OCI-LY7 (cell line): Measurements from ENCODE around the gene CALU. TPM values are rescaled to one million over a fixed set of nuclear protein-coding genes. Genes with fewer than 3 reads are reported as not detected.

ENCODE experiments used
- BruUV-seq: library from RNA; stranded (reverse); fragments of 400-500 nt; replicated peaks from 2 replicates; lab custom pipeline; 2021; lab: Mats Ljungman, UMichigan
- CTCF ChIA-PET: fragments of 300-600 bp; sonication (Branson Sonifier 250); formaldehyde crosslinking; loops from one replicate; lab custom pipeline; 2022; ENCODE audit warnings: antibody characterized with exemption; ENCODE audit not compliant: unreplicated experiment; lab: Charles Lee
- POLR2A ChIA-PET: fragments of 300-600 bp; sonication (Branson Sonifier 250); formaldehyde crosslinking; loops from one replicate; lab custom pipeline; 2022; ENCODE audit warnings: antibody characterized with exemption; lab: Charles Lee
- DNase-seq: peaks from one replicate; pipeline ENCODE4 v3.0.0-alpha.2; 2015; ENCODE audit warnings: low spot score
- H2AFZ ChIP-seq: fragments of 200-600 bp; sonication (generic), shearing (Covaris generic); 2 replicates; pipeline ENCODE4 v1.6.1; 2014; ENCODE audit warnings: mild to moderate bottlenecking, antibody characterized with exemption, low read length, moderate library complexity
- H3K27ac ChIP-seq: fragments of 200-600 bp; sonication (generic); 2 replicates; pipeline ENCODE4 v1.5.1; 2014; ENCODE audit warnings: mixed run types, low read depth, mild to moderate bottlenecking, moderate library complexity, low read length, inconsistent platforms; ENCODE audit not compliant: poor library complexity, severe bottlenecking
- H3K36me3 ChIP-seq: fragments of 200-600 bp; sonication (generic); 2 replicates; pipeline ENCODE4 v1.6.1; 2014; ENCODE audit warnings: mild to moderate bottlenecking, antibody characterized with exemption, low read length, moderate library complexity, mixed read lengths; ENCODE audit not compliant: insufficient read depth
- H3K4me1 ChIP-seq: fragments of 200-600 bp; sonication (generic); 2 replicates; pipeline ENCODE4 v1.5.1; 2014; ENCODE audit warnings: mild to moderate bottlenecking, low read length; ENCODE audit not compliant: insufficient read depth, poor library complexity, severe bottlenecking
- H3K4me2 ChIP-seq: fragments of 200-600 bp; sonication (generic); 2 replicates; pipeline ENCODE4 v1.6.1; 2014; ENCODE audit warnings: mild to moderate bottlenecking, low read length
- H3K4me3 ChIP-seq: fragments of 200-600 bp; sonication (generic); 2 replicates; pipeline ENCODE4 v1.5.1; 2014; ENCODE audit warnings: mild to moderate bottlenecking, low read depth, low read length; ENCODE audit not compliant: poor library complexity, severe bottlenecking
- H3K79me2 ChIP-seq: fragments of 200-600 bp; sonication (generic); 2 replicates; pipeline ENCODE4 v1.6.1; 2016; ENCODE audit warnings: low read depth, mild to moderate bottlenecking, low read length, moderate library complexity, mixed read lengths; ENCODE audit not compliant: insufficient read depth
- H3K9me2 ChIP-seq: fragments of 200-600 bp; sonication (generic); 2 replicates; pipeline ENCODE4 v1.6.1; 2016; ENCODE audit warnings: mild to moderate bottlenecking, low read length, mixed read lengths; ENCODE audit not compliant: insufficient read depth
- H3K9me3 ChIP-seq: fragments of 200-600 bp; sonication (generic); 2 replicates; pipeline ENCODE4 v1.6.1; 2014; ENCODE audit warnings: mild to moderate bottlenecking, mixed run types, low read length, mixed read lengths
- H4K20me1 ChIP-seq: fragments of 200-600 bp; sonication (generic); 2 replicates; pipeline ENCODE4 v1.6.1; 2014; ENCODE audit warnings: mild to moderate bottlenecking, antibody characterized with exemption, low read length, moderate library complexity, mixed read lengths; ENCODE audit not compliant: insufficient read depth
- CTCF ChIP-seq: fragments of 200-600 bp; sonication (generic); conservative IDR thresholded peaks from 2 replicates; pipeline ENCODE4 v1.5.1; 2014; ENCODE audit warnings: mild to moderate bottlenecking, antibody characterized with exemption, low read length, moderate library complexity, mixed read lengths
- EZH2phosphoT487 ChIP-seq: fragments of 200-600 bp; sonication (generic); IDR thresholded peaks from 2 replicates; pipeline ENCODE4 v1.6.1; 2018; ENCODE audit warnings: low read depth, borderline replicate concordance, mild to moderate bottlenecking, mixed run types, antibody characterized with exemption, low read length, moderate library complexity, mixed read lengths
- intact Hi-C: fragments of 100-400 bp; cut with micrococcal nuclease; formaldehyde crosslinking; loops from one replicate; pipeline ENCODE4 v1.10.0; 2022; ENCODE audit not compliant: unreplicated experiment
- total RNA-seq, 2 experiments: library from RNA; depleted of rRNA in 1 of 2; stranded (reverse); fragments of >200 nt in 1 of 2; shearing (Covaris generic) in 1 of 2; gene quantifications; 2 replicates each; pipeline ENCODE4 v1.2.3, GENCODE V29; 2014 to 2022

The CALU gene
- total RNA-seq, 2 experiments from 2014 or later = 45.6 to 52.8 TPM

DNA sequence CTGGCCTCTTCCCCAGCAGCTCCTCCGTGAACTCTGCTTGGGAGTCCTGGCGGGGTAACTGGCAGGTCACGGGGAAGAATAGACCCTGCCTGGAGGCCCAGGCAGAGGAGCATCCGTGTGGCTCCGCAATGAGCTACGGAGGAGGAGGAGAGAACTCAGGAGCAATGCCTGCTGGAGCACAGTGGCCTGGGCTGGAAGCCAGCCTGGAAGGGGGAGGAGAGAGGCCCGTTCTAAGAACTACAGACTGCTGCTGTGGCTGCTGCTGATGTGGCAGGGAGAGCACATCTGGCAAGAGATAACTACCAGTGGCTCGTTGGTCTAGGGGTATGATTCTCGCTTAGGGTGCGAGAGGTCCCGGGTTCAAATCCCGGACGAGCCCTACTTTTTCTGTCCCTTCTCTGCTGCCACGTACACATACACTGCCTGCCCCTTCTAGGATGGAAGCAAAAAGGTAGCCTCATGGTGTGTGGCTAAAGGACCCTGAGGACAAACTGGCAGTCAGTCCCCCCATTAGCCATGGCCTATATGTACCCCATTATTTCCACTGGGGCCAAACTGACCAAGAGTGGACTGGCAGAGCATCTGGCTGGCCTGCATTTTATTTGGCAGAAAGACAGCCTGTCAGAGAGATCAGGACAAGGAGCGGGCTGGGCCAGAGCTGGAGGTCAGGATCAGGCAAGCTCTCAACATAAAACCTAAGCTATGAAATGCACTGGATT, 44.1 kb downstream of the CALU start:
- H3K4me3 ChIP-seq = no peak overlapping the region
- H3K27ac ChIP-seq = no peak overlapping the region
- H3K36me3 ChIP-seq = no peaks in the 10 kb centered on the region
- POLR2A ChIA-PET = interaction anchor here (0.7 to 0.9 kb wide), 2 partner anchors 22 to 1079 kb away, joined by 3 read pairs; no protein-coding TSS in a partner anchor
- H2AFZ ChIP-seq = no peak overlapping the region
- H3K4me1 ChIP-seq = no peaks in the 10 kb centered on the region
- TF ChIP-seq CTCF = no peak
- no peak overlapping the region for H3K4me2 ChIP-seq
- DNase-seq = no peak
- no peaks in the 10 kb centered on the region for H3K9me3 ChIP-seq
- BruUV-seq = no TSS peak
- H3K9me2 ChIP-seq = no peaks in the 10 kb centered on the region
- H3K79me2 ChIP-seq = no peaks in the 10 kb centered on the region
- H4K20me1 ChIP-seq = no peaks in the 10 kb centered on the region
- CTCF ChIA-PET = no interaction called here
- intact Hi-C loops = no loop called here

DNA sequence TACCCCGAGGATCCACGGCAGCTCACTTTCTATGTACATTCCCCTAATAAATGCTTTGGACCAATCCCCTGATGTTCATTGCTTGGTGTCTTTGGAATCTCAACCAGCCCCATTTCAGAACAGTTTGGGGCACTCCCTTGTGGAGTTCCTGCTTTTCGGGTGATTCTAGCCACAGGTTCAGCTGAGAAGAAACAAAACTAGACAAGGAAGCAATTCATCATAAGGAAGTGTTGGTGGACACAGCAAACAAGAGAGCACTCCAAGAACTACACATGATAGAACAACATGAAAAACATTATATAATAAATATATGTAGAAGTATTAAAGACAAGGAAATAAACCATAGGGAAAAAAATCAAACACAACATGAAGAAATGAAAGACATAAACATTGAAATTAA, 46.6 kb downstream of the CALU start:
- Histone ChIP-seq H4K20me1 (no peaks in the 10 kb centered on the region), H3K4me1 (peaks cover 5% of the 10 kb centered on the region), H3K4me2 (no peak overlapping the region), H3K9me2 (no peaks in the 10 kb centered on the region), H3K4me3 (no peak overlapping the region), H3K27ac (no peak overlapping the region), H3K9me3 (no peaks in the 10 kb centered on the region), H3K79me2 (no peaks in the 10 kb centered on the region), H2AFZ (no peak overlapping the region), H3K36me3 (no peaks in the 10 kb centered on the region)
- intact Hi-C loops = no loop called here
- ChIA-PET POLR2A (interaction anchor here (0.7 to 2.5 kb wide), 2 partner anchors 16 to 803 kb away, joined by 3 to 6 read pairs; no protein-coding TSS in a partner anchor), CTCF (no interaction called here)
- DNase-seq = no peak
- no TSS peak for BruUV-seq
- no peak for TF ChIP-seq EZH2phosphoT487
- TF ChIP-seq CTCF = no peak
